OCI-LY7 (cell line): ENCODE results near the gene P2RX6. TPM values are rescaled to one million over a fixed set of nuclear protein-coding genes. Genes with fewer than 3 reads are reported as not detected.

Source experiments
- BruUV-seq: library from RNA; stranded (reverse); fragments of 400-500 nt; replicated peaks from 2 replicates; lab custom pipeline; 2021; lab: Mats Ljungman, UMichigan
- CTCF ChIA-PET: fragments of 300-600 bp; sonication (Branson Sonifier 250); formaldehyde crosslinking; loops from one replicate; lab custom pipeline; 2022; ENCODE audit warnings: antibody characterized with exemption; ENCODE audit not compliant: unreplicated experiment; lab: Charles Lee
- POLR2A ChIA-PET: fragments of 300-600 bp; sonication (Branson Sonifier 250); formaldehyde crosslinking; loops from one replicate; lab custom pipeline; 2022; ENCODE audit warnings: antibody characterized with exemption; lab: Charles Lee
- DNase-seq: peaks from one replicate; pipeline ENCODE4 v3.0.0-alpha.2; 2015; ENCODE audit warnings: low spot score
- H2AFZ ChIP-seq: fragments of 200-600 bp; sonication (generic), shearing (Covaris generic); 2 replicates; pipeline ENCODE4 v1.6.1; 2014; ENCODE audit warnings: mild to moderate bottlenecking, antibody characterized with exemption, low read length, moderate library complexity
- H3K27ac ChIP-seq: fragments of 200-600 bp; sonication (generic); 2 replicates; pipeline ENCODE4 v1.5.1; 2014; ENCODE audit warnings: mixed run types, low read depth, mild to moderate bottlenecking, moderate library complexity, low read length, inconsistent platforms; ENCODE audit not compliant: poor library complexity, severe bottlenecking
- H3K36me3 ChIP-seq: fragments of 200-600 bp; sonication (generic); 2 replicates; pipeline ENCODE4 v1.6.1; 2014; ENCODE audit warnings: mild to moderate bottlenecking, antibody characterized with exemption, low read length, moderate library complexity, mixed read lengths; ENCODE audit not compliant: insufficient read depth
- H3K4me1 ChIP-seq: fragments of 200-600 bp; sonication (generic); 2 replicates; pipeline ENCODE4 v1.5.1; 2014; ENCODE audit warnings: mild to moderate bottlenecking, low read length; ENCODE audit not compliant: insufficient read depth, poor library complexity, severe bottlenecking
- H3K4me2 ChIP-seq: fragments of 200-600 bp; sonication (generic); 2 replicates; pipeline ENCODE4 v1.6.1; 2014; ENCODE audit warnings: mild to moderate bottlenecking, low read length
- H3K4me3 ChIP-seq: fragments of 200-600 bp; sonication (generic); 2 replicates; pipeline ENCODE4 v1.5.1; 2014; ENCODE audit warnings: mild to moderate bottlenecking, low read depth, low read length; ENCODE audit not compliant: poor library complexity, severe bottlenecking
- H3K79me2 ChIP-seq: fragments of 200-600 bp; sonication (generic); 2 replicates; pipeline ENCODE4 v1.6.1; 2016; ENCODE audit warnings: low read depth, mild to moderate bottlenecking, low read length, moderate library complexity, mixed read lengths; ENCODE audit not compliant: insufficient read depth
- H3K9me2 ChIP-seq: fragments of 200-600 bp; sonication (generic); 2 replicates; pipeline ENCODE4 v1.6.1; 2016; ENCODE audit warnings: mild to moderate bottlenecking, low read length, mixed read lengths; ENCODE audit not compliant: insufficient read depth
- H3K9me3 ChIP-seq: fragments of 200-600 bp; sonication (generic); 2 replicates; pipeline ENCODE4 v1.6.1; 2014; ENCODE audit warnings: mild to moderate bottlenecking, mixed run types, low read length, mixed read lengths
- H4K20me1 ChIP-seq: fragments of 200-600 bp; sonication (generic); 2 replicates; pipeline ENCODE4 v1.6.1; 2014; ENCODE audit warnings: mild to moderate bottlenecking, antibody characterized with exemption, low read length, moderate library complexity, mixed read lengths; ENCODE audit not compliant: insufficient read depth
- CTCF ChIP-seq: fragments of 200-600 bp; sonication (generic); conservative IDR thresholded peaks from 2 replicates; pipeline ENCODE4 v1.5.1; 2014; ENCODE audit warnings: mild to moderate bottlenecking, antibody characterized with exemption, low read length, moderate library complexity, mixed read lengths
- EZH2phosphoT487 ChIP-seq: fragments of 200-600 bp; sonication (generic); IDR thresholded peaks from 2 replicates; pipeline ENCODE4 v1.6.1; 2018; ENCODE audit warnings: low read depth, borderline replicate concordance, mild to moderate bottlenecking, mixed run types, antibody characterized with exemption, low read length, moderate library complexity, mixed read lengths
- intact Hi-C: fragments of 100-400 bp; cut with micrococcal nuclease; formaldehyde crosslinking; loops from one replicate; pipeline ENCODE4 v1.10.0; 2022; ENCODE audit not compliant: unreplicated experiment
- total RNA-seq, 2 experiments: library from RNA; depleted of rRNA in 1 of 2; stranded (reverse); fragments of >200 nt in 1 of 2; shearing (Covaris generic) in 1 of 2; gene quantifications; 2 replicates each; pipeline ENCODE4 v1.2.3, GENCODE V29; 2014 to 2022

Gene P2RX6
- total RNA-seq, 2 experiments from 2014 or later: 0.06 to 0.32 TPM

DNA sequence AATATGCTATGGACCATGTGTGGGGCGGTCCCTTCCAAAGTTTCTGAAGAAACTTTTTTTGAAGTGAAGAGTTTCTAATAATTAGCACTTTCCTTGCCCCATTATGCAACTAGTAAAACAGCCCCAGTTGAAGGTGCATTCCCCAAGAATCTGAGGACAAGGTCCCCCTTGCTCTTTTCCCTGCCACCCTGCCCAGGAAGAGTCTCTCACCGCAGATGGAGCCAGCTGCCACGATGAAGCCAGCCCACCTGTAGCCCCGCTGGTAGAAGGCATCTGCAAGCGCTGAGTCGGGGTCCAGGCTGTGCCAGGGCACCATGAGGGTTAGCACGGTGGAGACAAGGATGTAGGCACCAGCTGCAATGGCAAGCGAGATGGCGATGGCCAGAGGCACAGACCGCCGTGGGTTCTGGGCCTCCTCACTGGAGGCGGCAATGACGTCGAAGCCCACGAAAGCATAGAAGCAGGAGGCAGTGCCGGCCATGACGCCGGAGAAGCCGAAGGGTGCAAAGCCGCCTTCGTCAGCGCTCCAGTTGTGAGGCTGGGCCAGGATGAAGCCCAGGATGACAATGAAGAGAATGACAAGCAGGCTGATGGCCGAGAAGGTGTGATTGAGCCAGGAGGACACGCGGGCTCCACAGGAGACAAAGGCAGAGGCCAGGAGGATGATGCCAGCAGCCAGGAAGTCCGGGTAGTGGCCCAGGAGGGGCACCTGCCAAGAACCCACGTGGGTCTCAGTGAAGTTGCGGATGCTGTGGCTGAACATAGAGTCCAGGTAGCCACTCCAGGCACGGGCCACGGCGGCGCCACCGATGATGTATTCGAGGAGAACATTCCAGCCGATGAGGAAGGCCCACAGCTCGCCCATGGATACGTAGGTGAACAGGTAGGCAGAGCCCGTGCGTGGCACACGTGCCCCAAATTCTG is 15.9 kb downstream of the P2RX6 start:
- no peaks in the 10 kb centered on the region for H3K9me3 ChIP-seq
- no peaks in the 10 kb centered on the region for H3K4me1 ChIP-seq
- H4K20me1 ChIP-seq: no peaks in the 10 kb centered on the region
- H3K36me3 ChIP-seq: no peaks in the 10 kb centered on the region
- no peaks in the 10 kb centered on the region for H3K79me2 ChIP-seq
- TF ChIP-seq CTCF (no peak), EZH2phosphoT487 (no peak)
- no peak overlapping the region for H3K4me3 ChIP-seq
- no peak overlapping the region for H2AFZ ChIP-seq
- POLR2A ChIA-PET: no interaction called here
- CTCF ChIA-PET: no interaction called here
- BruUV-seq: no TSS peak
- intact Hi-C loops: no loop called here
- no peak overlapping the region for H3K27ac ChIP-seq
- no peak for DNase-seq
- no peaks in the 10 kb centered on the region for H3K9me2 ChIP-seq
- H3K4me2 ChIP-seq: no peak overlapping the region

DNA sequence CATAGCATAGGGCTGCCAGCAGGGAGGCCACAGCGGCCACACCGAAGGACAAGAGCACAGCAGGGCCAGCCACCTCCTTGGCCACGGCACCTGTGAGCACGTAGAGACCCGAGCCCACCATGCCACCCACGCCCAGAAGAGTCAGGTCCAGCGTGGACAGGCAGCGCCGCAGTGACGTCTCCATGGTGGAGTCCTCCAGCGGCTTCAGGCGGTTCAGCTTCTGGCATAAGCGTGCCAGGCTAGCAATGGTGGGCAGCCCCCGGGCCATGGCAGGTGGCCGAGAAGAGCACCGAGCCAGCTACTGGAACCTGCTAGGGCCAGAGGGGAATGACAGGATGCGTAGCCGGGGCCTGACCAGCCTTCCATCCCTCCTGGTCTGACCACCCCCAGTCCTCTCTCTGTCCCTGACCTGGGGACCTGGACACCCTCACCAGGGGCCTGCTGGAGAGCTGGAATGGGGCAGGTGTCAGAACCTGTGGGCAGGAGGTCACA is 16.6 kb downstream of the P2RX6 start:
- Histone ChIP-seq H3K4me2 (no peak overlapping the region), H3K9me3 (no peaks in the 10 kb centered on the region), H3K36me3 (no peaks in the 10 kb centered on the region), H3K27ac (no peak overlapping the region), H3K9me2 (no peaks in the 10 kb centered on the region), H4K20me1 (no peaks in the 10 kb centered on the region), H2AFZ (no peak overlapping the region), H3K4me3 (no peak overlapping the region), H3K4me1 (no peaks in the 10 kb centered on the region), H3K79me2 (no peaks in the 10 kb centered on the region)
- POLR2A ChIA-PET: no interaction called here
- DNase-seq: no peak
- CTCF ChIA-PET: no interaction called here
- BruUV-seq: no TSS peak
- TF ChIP-seq CTCF (no peak), EZH2phosphoT487 (no peak)
- intact Hi-C loops: no loop called here
